ENCODE results near the gene SH3RF1.

- TF ChIP-seq POLR2AphosphoS5 (IDR thresholded peaks at IDR 0.05; ENCODE audit: low read depth, low read length) (no peak), PAX5 (IDR thresholded peaks at IDR 0.05; ENCODE audit: insufficient read depth, low read length, severe bottlenecking) (no peak), POLR2A (IDR thresholded peaks at IDR 0.05; ENCODE audit: low read depth, low read length) (no peak)
These were observed 148.3 kb downstream of the SH3RF1 start for GRCh38 chr4:169122422-169122821.

Measured in GM12891 (cell line).